CD4-positive, alpha-beta T cell treated with Interleukin-6 for 4 hours (primary cell): Measurements from ENCODE around the gene CARHSP1.
"Not testable (repeated sequence)": the region's sequence is repeated elsewhere in the genome, so short reads cannot be mapped to it uniquely, and the experiment has no call there.

Experiments
- DNase-seq: peaks from one replicate; pipeline ENCODE4 v3.0.0-alpha.2; 2020; ENCODE audit warnings: mixed read lengths

CARHSP1 gene

GRCh38 chr16:8868416-8869211 is at the start of gene CARHSP1:
CARHSP1 (minus strand) TSS chr16:8869006; CDS start chr16:8859328, 9,678 bp downstream.
- DNase-seq: peak; percentile 89

GRCh38 chr16:8917336-8917735 is 48.5 kb upstream of the CARHSP1 start:
- DNase-seq: not testable (repeated sequence)

- DNase-seq: no peak
Observed at GRCh38 chr16:8916541-8917225, 47.9 kb upstream of the CARHSP1 start.

GRCh38 chr16:8915722-8916301 is 47.0 kb upstream of the CARHSP1 start:
- no peak for DNase-seq

- no peak for DNase-seq
Observed at GRCh38 chr16:8914098-8914497, 45.3 kb upstream of the CARHSP1 start.

- no peak for DNase-seq
Observed at GRCh38 chr16:8912793-8913192, 44.0 kb upstream of the CARHSP1 start.

GRCh38 chr16:8910811-8911210 is 42.0 kb upstream of the CARHSP1 start:
- DNase-seq: no peak

- DNase-seq: no peak
Observed at GRCh38 chr16:8908810-8909468, 40.1 kb upstream of the CARHSP1 start.

- no peak for DNase-seq
Observed at GRCh38 chr16:8907096-8907495, 38.3 kb upstream of the CARHSP1 start.

- DNase-seq: no peak
Observed at GRCh38 chr16:8905795-8906591, 37.2 kb upstream of the CARHSP1 start.

GRCh38 chr16:8905168-8905762 is 36.5 kb upstream of the CARHSP1 start:
- DNase-seq: no peak

GRCh38 chr16:8904018-8904430 is 35.2 kb upstream of the CARHSP1 start:
- no peak for DNase-seq

GRCh38 chr16:8903004-8903403 is 34.2 kb upstream of the CARHSP1 start:
- DNase-seq: no peak

- no peak for DNase-seq
Observed at GRCh38 chr16:8901320-8901861, 32.6 kb upstream of the CARHSP1 start.

GRCh38 chr16:8900343-8900742 is 31.5 kb upstream of the CARHSP1 start:
- DNase-seq: no peak

- DNase-seq: no peak
Observed at GRCh38 chr16:8899709-8900317, 31.0 kb upstream of the CARHSP1 start.

- DNase-seq: no peak
Observed at GRCh38 chr16:8898660-8899318, 30.0 kb upstream of the CARHSP1 start.

- no peak for DNase-seq
Observed at GRCh38 chr16:8894736-8895334, 26.0 kb upstream of the CARHSP1 start.

- no peak for DNase-seq
Observed at GRCh38 chr16:8893976-8894690, 25.3 kb upstream of the CARHSP1 start.

GRCh38 chr16:8893426-8893825 is 24.6 kb upstream of the CARHSP1 start:
- no peak for DNase-seq
